HepG2 (cell line): ENCODE measurements around the gene CEACAM4. TPM values are rescaled to one million over a fixed set of nuclear protein-coding genes. Genes with fewer than 3 reads are reported as not detected.

Experiments
- ATAC-seq: fragments of 200-7000 bp; cut with Tn5 transposase; 3 replicates; pipeline ENCODE4 v1.9.1; 2020; ENCODE audit warnings: mild to moderate bottlenecking, moderate library complexity
- BruUV-seq: library from RNA; stranded (reverse); fragments of 400-500 nt; replicated peaks from 2 replicates; lab custom pipeline; 2021; lab: Mats Ljungman, UMichigan
- CTCF ChIA-PET: fragments of 300-600 bp; formaldehyde crosslinking; extraction: SDS; loops from one replicate; lab custom pipeline; 2021; ENCODE audit warnings: low total read pairs, inconsistent platforms, low intra/inter-chr PET ratio; lab: Yijun Ruan, JAX
- POLR2A ChIA-PET: fragments of 350-600 bp; sonication (Branson Sonifier 250); formaldehyde crosslinking; loops from one replicate; lab custom pipeline; 2020; ENCODE audit warnings: antibody characterized with exemption, inconsistent platforms; lab: Yijun Ruan, JAX
- DNase-seq: peaks from one replicate; pipeline ENCODE4 v3.0.0-alpha.2; 2015; ENCODE audit warnings: low spot score
- FAIRE-seq: peaks from 3 replicates; lab custom pipeline; 2011; peaks lifted over from hg19 to GRCh38; lab: Jason Lieb, UNC
- H2AFZ ChIP-seq: one replicate; pipeline ENCODE4 v1.6.1; 2011; ENCODE audit warnings: low read length, inconsistent platforms
- H3K27ac ChIP-seq: fragments of 300-600 bp; 3 replicates; pipeline ENCODE4 v1.8.0; 2011; ENCODE audit warnings: mixed run types, mild to moderate bottlenecking, mixed read lengths, low read length, inconsistent platforms; ENCODE audit not compliant: insufficient read depth; ENCODE audit errors: extremely low read length
- H3K27me3 ChIP-seq, 2 experiments: fragments of 200-600 bp in 1 of 2; 2 replicates in 1 of 2; 3 replicates in 1 of 2; pipeline versions ENCODE4 v1.6.0 to v1.8.0; 2011; ENCODE audit warnings: low read length in 2 of 2, mild to moderate bottlenecking in 2 of 2, moderate library complexity in 2 of 2, inconsistent platforms in 1 of 2; ENCODE audit not compliant: insufficient read depth in 2 of 2, control insufficient read depth in 1 of 2
- H3K36me3 ChIP-seq, 2 experiments: fragments of 200-600 bp in 1 of 2; replicated peaks in 1 of 2; 2 replicates in 1 of 2; 3 replicates in 1 of 2; pipeline versions ENCODE4 v1.5.1 to v1.8.0; 2011; ENCODE audit warnings: low read length in 2 of 2, inconsistent platforms in 1 of 2; ENCODE audit not compliant: insufficient read depth in 2 of 2, control insufficient read depth in 1 of 2
- H3K4me1 ChIP-seq: 2 replicates; pipeline ENCODE4 v1.5.1; 2012; ENCODE audit warnings: low read length, inconsistent platforms; ENCODE audit not compliant: insufficient read depth
- H3K4me2 ChIP-seq: 2 replicates; pipeline ENCODE4 v1.6.0; 2011; ENCODE audit warnings: low read depth, low read length, inconsistent platforms
- H3K4me3 ChIP-seq, 3 experiments: fragments of 200-600 bp in 1 of 3; sonication (generic), shearing (Covaris generic) in 1 of 3; replicated peaks in 1 of 3; 2 replicates each; pipeline ENCODE4 v1.5.1; 2011 to 2016; ENCODE audit warnings: low read length in 3 of 3, inconsistent platforms in 2 of 3, low read depth in 2 of 3, mild to moderate bottlenecking in 2 of 3, control low read depth in 1 of 3, mixed read lengths in 1 of 3; ENCODE audit not compliant: insufficient read depth in 1 of 3
- H3K79me2 ChIP-seq: one replicate; pipeline ENCODE4 v1.6.1; 2011; ENCODE audit warnings: low read length, inconsistent platforms; ENCODE audit not compliant: insufficient read depth
- H3K9ac ChIP-seq: 2 replicates; pipeline ENCODE4 v1.6.0; 2011; ENCODE audit warnings: mild to moderate bottlenecking, low read depth, low read length, inconsistent platforms; ENCODE audit not compliant: insufficient read depth
- H3K9me3 ChIP-seq: 2 replicates; pipeline ENCODE4 v1.5.1; 2012; ENCODE audit warnings: mild to moderate bottlenecking, low read length
- H4K20me1 ChIP-seq: 2 replicates; pipeline ENCODE4 v1.6.0; 2011; ENCODE audit warnings: inconsistent platforms, mild to moderate bottlenecking, low read length, moderate library complexity; ENCODE audit not compliant: insufficient read depth
- CHD4 ChIP-seq: fragments of 200-600 bp; sonication (generic); IDR thresholded peaks from 2 replicates; pipeline ENCODE4 v1.7.0; 2017; ENCODE audit warnings: mild to moderate bottlenecking, low read length, borderline replicate concordance
- DMAP1 ChIP-seq: IDR thresholded peaks from 2 replicates; pipeline ENCODE4 v1.6.1; 2016
- FOXA1 ChIP-seq, 2 experiments: fragments of 450-650 bp in 1 of 2; sonication (generic) in 1 of 2; formaldehyde crosslinking in 1 of 2; IDR thresholded peaks; 2 replicates each; pipeline versions ENCODE4 v1.4.0 to v1.6.1; 2016 to 2020; ENCODE audit warnings: missing genetic modification reagents in 1 of 2
- HNRNPLL ChIP-seq: fragments of 200-400 bp; formaldehyde crosslinking; IDR thresholded peaks from 2 replicates; pipeline ENCODE4 v1.6.1; 2017; ENCODE audit warnings: mild to moderate bottlenecking, low read depth, low read length; ENCODE audit not compliant: poor library complexity, severe bottlenecking
- KDM2A ChIP-seq: sonication (generic); formaldehyde crosslinking; IDR thresholded peaks from 2 replicates; pipeline ENCODE4 v1.4.0; 2020; ENCODE audit warnings: low read depth, missing genetic modification reagents, borderline replicate concordance
- KDM6A ChIP-seq: IDR thresholded peaks from 2 replicates; pipeline ENCODE4 v1.6.1; 2016; ENCODE audit warnings: low read depth
- NFIB ChIP-seq: sonication (generic); formaldehyde crosslinking; IDR thresholded peaks from 2 replicates; pipeline ENCODE4 v1.9.0; 2021; ENCODE audit warnings: missing genetic modification reagents, mild to moderate bottlenecking, borderline replicate concordance
- STAG1 ChIP-seq: sonication (generic); formaldehyde crosslinking; IDR thresholded peaks from 2 replicates; pipeline ENCODE4 v1.4.0; 2020; ENCODE audit warnings: missing genetic modification reagents
- YY1 ChIP-seq: IDR thresholded peaks from 2 replicates; pipeline ENCODE4 v1.6.1; 2011; ENCODE audit warnings: low read length, low read depth, moderate library complexity, mild to moderate bottlenecking; ENCODE audit not compliant: insufficient read depth, insufficient replicate concordance
- ZNF550 ChIP-seq: sonication (generic); formaldehyde crosslinking; IDR thresholded peaks from 2 replicates; pipeline ENCODE4 v1.4.0; 2020; ENCODE audit warnings: mild to moderate bottlenecking, missing genetic modification reagents, borderline replicate concordance
- WGBS: methylation state at CpG from one replicate; pipeline ENCODE4 v1.1.6; 2017; ENCODE audit warnings: low lambda C conversion rate; 5-methylcytosine and 5-hydroxymethylcytosine counted together
- in situ Hi-C: cut with HindIII; loops from 2 replicates; pipeline ENCODE4 v1.10.0; 2017; ENCODE audit warnings: low pct_unique_long_range_greater_than_20kb; ENCODE audit not compliant: extremely low pct_ligation_motif_present
- intact Hi-C: fragments of 100-400 bp; cut with micrococcal nuclease; formaldehyde crosslinking; loops from one replicate; pipeline ENCODE4 v1.10.0; 2022; ENCODE audit not compliant: unreplicated experiment
- polyA plus RNA-seq, 8 experiments: library from polyadenylated mRNA; depleted of rRNA in 3 of 8; stranded (reverse) in 7 of 8; unstranded in 1 of 8; fragments of >200 nt; fragmentation: Illumina TruSeq in 4 of 8; extraction: Trizol in 4 of 8; gene quantifications; 2 replicates each; pipeline versions ENCODE4 v1.2.1 to v1.2.3, GENCODE V29; 2011 to 2016; ENCODE audit warnings: low read depth in 4 of 8, missing spikeins in 1 of 8, mixed read lengths in 1 of 8; ENCODE audit not compliant: insufficient read depth in 1 of 8
- total RNA-seq, 5 experiments: library from RNA; depleted of rRNA; stranded (reverse); fragments of >200 nt; fragmentation: Illumina TruSeq; extraction: Trizol; gene quantifications; 2 replicates each; pipeline ENCODE4 v1.2.3, GENCODE V29; 2016; ENCODE audit warnings: low read depth in 1 of 5
- TF ChIP-seq, protein P1 (sequence below): sonication (generic); formaldehyde crosslinking; IDR thresholded peaks from 2 replicates; pipeline ENCODE4 v1.5.1; 2020; ENCODE audit warnings: missing genetic modification reagents, mild to moderate bottlenecking, borderline replicate concordance
- TF ChIP-seq, protein P2 (sequence below): sonication (generic); formaldehyde crosslinking; IDR thresholded peaks from 2 replicates; pipeline ENCODE4 v1.4.0; 2020; ENCODE audit warnings: mild to moderate bottlenecking, missing genetic modification reagents
- TF ChIP-seq, protein P3 (sequence below): sonication (generic); formaldehyde crosslinking; IDR thresholded peaks from 2 replicates; pipeline ENCODE4 v1.5.0; 2020; ENCODE audit warnings: mild to moderate bottlenecking, missing genetic modification reagents, borderline replicate concordance

Gene CEACAM4
- total and polyA plus RNA-seq, 2 of the 13 experiments (the other 11 are each of a cell fraction or from before 2014, with no cell fraction given) = not detected

DNA sequence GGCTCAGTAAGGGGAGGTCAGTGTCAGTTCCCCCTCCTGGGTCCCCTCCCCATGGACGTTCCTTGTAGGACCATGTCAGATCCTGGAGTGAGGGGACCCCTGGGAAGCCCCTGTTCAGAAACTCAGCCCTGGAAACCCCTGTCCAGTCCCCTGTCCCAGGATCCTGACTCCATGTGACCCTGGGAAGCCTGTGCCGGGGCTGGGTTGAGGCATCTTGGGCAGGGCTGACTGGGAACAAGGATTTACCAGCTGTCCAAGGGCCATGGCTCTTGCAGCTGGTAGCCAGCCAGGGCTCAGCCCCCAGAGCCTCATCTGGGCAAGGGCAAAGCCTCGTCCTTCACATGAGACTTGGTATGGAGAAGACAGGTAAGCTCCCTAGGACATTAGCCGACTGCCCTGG is 25.1 kb downstream of the CEACAM4 start:
- no peaks in the 10 kb centered on the region for H3K9me3 ChIP-seq
- ChIA-PET CTCF (no interaction called here), POLR2A (no interaction called here)
- ATAC-seq (no peak), FAIRE-seq (no peak), DNase-seq (no peak)
- no peaks in the 10 kb centered on the region for H4K20me1 ChIP-seq
- intact Hi-C loops (no loop called here), in situ Hi-C loops (no loop called here)
- no peak overlapping the region for H2AFZ ChIP-seq
- H3K9ac ChIP-seq = no peak overlapping the region
- H3K79me2 ChIP-seq = no peaks in the 10 kb centered on the region
- H3K4me3 ChIP-seq = no peak overlapping the region
- no peaks in the 10 kb centered on the region for H3K4me1 ChIP-seq
- H3K27ac ChIP-seq = no peak overlapping the region
- peaks cover 1 to 30% of the 10 kb centered on the region in 2 experiments; a peak in 2 of 5 replicates for H3K27me3 ChIP-seq
- 0% methylated on average over 3 of the region's 4 CpGs for WGBS
- BruUV-seq = no TSS peak
- no peaks in the 10 kb centered on the region for H3K36me3 ChIP-seq
- no peak overlapping the region for H3K4me2 ChIP-seq
- TF ChIP-seq STAG1 (CRISPR knock-in tag) = no peak
- no peak for TF ChIP-seq DMAP1 (CRISPR knock-in tag)
- TF ChIP-seq, protein P1, sequence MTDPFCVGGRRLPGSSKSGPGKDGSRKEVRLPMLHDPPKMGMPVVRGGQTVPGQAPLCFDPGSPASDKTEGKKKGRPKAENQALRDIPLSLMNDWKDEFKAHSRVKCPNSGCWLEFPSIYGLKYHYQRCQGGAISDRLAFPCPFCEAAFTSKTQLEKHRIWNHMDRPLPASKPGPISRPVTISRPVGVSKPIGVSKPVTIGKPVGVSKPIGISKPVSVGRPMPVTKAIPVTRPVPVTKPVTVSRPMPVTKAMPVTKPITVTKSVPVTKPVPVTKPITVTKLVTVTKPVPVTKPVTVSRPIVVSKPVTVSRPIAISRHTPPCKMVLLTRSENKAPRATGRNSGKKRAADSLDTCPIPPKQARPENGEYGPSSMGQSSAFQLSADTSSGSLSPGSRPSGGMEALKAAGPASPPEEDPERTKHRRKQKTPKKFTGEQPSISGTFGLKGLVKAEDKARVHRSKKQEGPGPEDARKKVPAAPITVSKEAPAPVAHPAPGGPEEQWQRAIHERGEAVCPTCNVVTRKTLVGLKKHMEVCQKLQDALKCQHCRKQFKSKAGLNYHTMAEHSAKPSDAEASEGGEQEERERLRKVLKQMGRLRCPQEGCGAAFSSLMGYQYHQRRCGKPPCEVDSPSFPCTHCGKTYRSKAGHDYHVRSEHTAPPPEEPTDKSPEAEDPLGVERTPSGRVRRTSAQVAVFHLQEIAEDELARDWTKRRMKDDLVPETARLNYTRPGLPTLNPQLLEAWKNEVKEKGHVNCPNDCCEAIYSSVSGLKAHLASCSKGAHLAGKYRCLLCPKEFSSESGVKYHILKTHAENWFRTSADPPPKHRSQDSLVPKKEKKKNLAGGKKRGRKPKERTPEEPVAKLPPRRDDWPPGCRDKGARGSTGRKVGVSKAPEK (CRISPR knock-in tag) = no peak
- no peak for TF ChIP-seq FOXA1 (IDR thresholded peaks at IDR 0.05)
- TF ChIP-seq FOXA1 (CRISPR knock-in tag; IDR thresholded peaks at IDR 0.05) = no peak
- no peak for TF ChIP-seq CHD4
- no peak for TF ChIP-seq ZNF550 (CRISPR knock-in tag)
- no peak for TF ChIP-seq KDM6A (CRISPR knock-in tag)
- no peak for TF ChIP-seq NFIB (CRISPR knock-in tag)
- TF ChIP-seq HNRNPLL = no peak
- TF ChIP-seq KDM2A = no peak
- TF ChIP-seq, protein P2, sequence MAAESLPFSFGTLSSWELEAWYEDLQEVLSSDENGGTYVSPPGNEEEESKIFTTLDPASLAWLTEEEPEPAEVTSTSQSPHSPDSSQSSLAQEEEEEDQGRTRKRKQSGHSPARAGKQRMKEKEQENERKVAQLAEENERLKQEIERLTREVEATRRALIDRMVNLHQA (CRISPR knock-in tag) = no peak
- TF ChIP-seq, protein P3, sequence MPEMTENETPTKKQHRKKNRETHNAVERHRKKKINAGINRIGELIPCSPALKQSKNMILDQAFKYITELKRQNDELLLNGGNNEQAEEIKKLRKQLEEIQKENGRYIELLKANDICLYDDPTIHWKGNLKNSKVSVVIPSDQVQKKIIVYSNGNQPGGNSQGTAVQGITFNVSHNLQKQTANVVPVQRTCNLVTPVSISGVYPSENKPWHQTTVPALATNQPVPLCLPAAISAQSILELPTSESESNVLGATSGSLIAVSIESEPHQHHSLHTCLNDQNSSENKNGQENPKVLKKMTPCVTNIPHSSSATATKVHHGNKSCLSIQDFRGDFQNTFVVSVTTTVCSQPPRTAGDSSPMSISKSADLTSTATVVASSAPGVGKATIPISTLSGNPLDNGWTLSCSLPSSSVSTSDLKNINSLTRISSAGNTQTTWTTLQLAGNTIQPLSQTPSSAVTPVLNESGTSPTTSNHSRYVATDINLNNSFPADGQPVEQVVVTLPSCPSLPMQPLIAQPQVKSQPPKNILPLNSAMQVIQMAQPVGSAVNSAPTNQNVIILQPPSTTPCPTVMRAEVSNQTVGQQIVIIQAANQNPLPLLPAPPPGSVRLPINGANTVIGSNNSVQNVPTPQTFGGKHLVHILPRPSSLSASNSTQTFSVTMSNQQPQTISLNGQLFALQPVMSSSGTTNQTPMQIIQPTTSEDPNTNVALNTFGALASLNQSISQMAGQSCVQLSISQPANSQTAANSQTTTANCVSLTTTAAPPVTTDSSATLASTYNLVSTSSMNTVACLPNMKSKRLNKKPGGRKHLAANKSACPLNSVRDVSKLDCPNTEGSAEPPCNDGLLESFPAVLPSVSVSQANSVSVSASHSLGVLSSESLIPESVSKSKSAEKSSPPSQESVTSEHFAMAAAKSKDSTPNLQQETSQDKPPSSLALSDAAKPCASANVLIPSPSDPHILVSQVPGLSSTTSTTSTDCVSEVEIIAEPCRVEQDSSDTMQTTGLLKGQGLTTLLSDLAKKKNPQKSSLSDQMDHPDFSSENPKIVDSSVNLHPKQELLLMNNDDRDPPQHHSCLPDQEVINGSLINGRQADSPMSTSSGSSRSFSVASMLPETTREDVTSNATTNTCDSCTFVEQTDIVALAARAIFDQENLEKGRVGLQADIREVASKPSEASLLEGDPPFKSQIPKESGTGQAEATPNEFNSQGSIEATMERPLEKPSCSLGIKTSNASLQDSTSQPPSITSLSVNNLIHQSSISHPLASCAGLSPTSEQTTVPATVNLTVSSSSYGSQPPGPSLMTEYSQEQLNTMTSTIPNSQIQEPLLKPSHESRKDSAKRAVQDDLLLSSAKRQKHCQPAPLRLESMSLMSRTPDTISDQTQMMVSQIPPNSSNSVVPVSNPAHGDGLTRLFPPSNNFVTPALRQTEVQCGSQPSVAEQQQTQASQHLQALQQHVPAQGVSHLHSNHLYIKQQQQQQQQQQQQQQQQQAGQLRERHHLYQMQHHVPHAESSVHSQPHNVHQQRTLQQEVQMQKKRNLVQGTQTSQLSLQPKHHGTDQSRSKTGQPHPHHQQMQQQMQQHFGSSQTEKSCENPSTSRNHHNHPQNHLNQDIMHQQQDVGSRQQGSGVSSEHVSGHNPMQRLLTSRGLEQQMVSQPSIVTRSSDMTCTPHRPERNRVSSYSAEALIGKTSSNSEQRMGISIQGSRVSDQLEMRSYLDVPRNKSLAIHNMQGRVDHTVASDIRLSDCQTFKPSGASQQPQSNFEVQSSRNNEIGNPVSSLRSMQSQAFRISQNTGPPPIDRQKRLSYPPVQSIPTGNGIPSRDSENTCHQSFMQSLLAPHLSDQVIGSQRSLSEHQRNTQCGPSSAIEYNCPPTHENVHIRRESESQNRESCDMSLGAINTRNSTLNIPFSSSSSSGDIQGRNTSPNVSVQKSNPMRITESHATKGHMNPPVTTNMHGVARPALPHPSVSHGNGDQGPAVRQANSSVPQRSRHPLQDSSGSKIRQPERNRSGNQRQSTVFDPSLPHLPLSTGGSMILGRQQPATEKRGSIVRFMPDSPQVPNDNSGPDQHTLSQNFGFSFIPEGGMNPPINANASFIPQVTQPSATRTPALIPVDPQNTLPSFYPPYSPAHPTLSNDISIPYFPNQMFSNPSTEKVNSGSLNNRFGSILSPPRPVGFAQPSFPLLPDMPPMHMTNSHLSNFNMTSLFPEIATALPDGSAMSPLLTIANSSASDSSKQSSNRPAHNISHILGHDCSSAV = no peak
- TF ChIP-seq YY1 = no peak
